Natural killer cell (primary cell): ENCODE data around the gene ANAPC7. TPM values are rescaled to one million over a fixed set of nuclear protein-coding genes. Genes with fewer than 3 reads are reported as not detected.

Experiments used
- ATAC-seq, 3 donors: fragments of 150-1000 bp in 2 of 3; fragments of 200-7000 bp in 1 of 3; cut with Tn5 transposase; 1 replicate in 1 of 3; 2 replicates in 2 of 3; pipeline ENCODE4 v1.10.0; 2021; ENCODE audit warnings: mild to moderate bottlenecking in 2 of 3, moderate library complexity in 2 of 3
- DNase-seq, 2 donors: peaks; one replicate each; pipeline versions ENCODE4 v3.0.0 to v3.0.0-alpha.2; 2013 to 2021; ENCODE audit warnings: mixed read lengths in 1 of 2
- H3K27ac ChIP-seq: one replicate; pipeline ENCODE4 v1.5.1; 2013; ENCODE audit warnings: mild to moderate bottlenecking, low read length
- H3K27me3 ChIP-seq: one replicate; pipeline ENCODE4 v1.6.1; 2013; ENCODE audit warnings: low read length; ENCODE audit not compliant: control insufficient read depth, insufficient read depth
- H3K36me3 ChIP-seq: one replicate; pipeline ENCODE4 v1.6.1; 2013; ENCODE audit warnings: low read length; ENCODE audit not compliant: control insufficient read depth, insufficient read depth
- H3K4me1 ChIP-seq: one replicate; pipeline ENCODE4 v1.6.1; 2013; ENCODE audit warnings: low read length; ENCODE audit not compliant: control insufficient read depth, insufficient read depth
- H3K4me3 ChIP-seq: one replicate; pipeline ENCODE4 v1.5.1; 2013; ENCODE audit warnings: low read length
- H3K9me3 ChIP-seq: one replicate; pipeline ENCODE4 v1.6.1; 2013; ENCODE audit warnings: low read length; ENCODE audit not compliant: control insufficient read depth, insufficient read depth
- H3K27ac Mint-ChIP-seq, 2 donors: one replicate each; pipeline ENCODE4 v1.8.0; 2022; ENCODE audit warnings: mild to moderate bottlenecking in 2 of 2, mixed read lengths in 2 of 2, moderate library complexity in 1 of 2
- H3K27me3 Mint-ChIP-seq, 2 donors: one replicate each; pipeline ENCODE4 v1.8.0; 2022; ENCODE audit warnings: low read depth in 2 of 2, mixed read lengths in 2 of 2
- H3K36me3 Mint-ChIP-seq: one replicate; pipeline ENCODE4 v1.8.0; 2022; ENCODE audit warnings: mixed read lengths
- H3K4me1 Mint-ChIP-seq, 2 donors: one replicate each; pipeline ENCODE4 v1.8.0; 2022; ENCODE audit warnings: mixed read lengths in 2 of 2
- H3K4me3 Mint-ChIP-seq: one replicate; pipeline ENCODE4 v1.8.0; 2022; ENCODE audit warnings: mild to moderate bottlenecking, moderate library complexity, mixed read lengths
- H3K9me3 Mint-ChIP-seq, 2 donors: one replicate each; pipeline ENCODE4 v1.8.0; 2022; ENCODE audit warnings: mixed read lengths in 2 of 2
- WGBS: methylation state at CpG from one replicate; pipeline ENCODE4 v1.1.7; 2013; ENCODE audit warnings: missing lambda C conversion rate; ENCODE audit not compliant: insufficient coverage; 5-methylcytosine and 5-hydroxymethylcytosine counted together
- intact Hi-C: fragments of 100-400 bp; cut with micrococcal nuclease; formaldehyde crosslinking; loops from one replicate; pipeline ENCODE4 v1.14.2; 2022
- total RNA-seq, 4 donors: library from RNA; stranded (reverse); fragments of 120-200 nt in 1 of 4; gene quantifications; one replicate each; pipeline versions ENCODE4 v1.2.3 to v1.2.4, GENCODE V29; 2013 to 2022
- TF ChIP-seq, protein P1 (sequence below): fragments of 200-600 bp; IDR thresholded peaks from one replicate; pipeline ENCODE4 v1.8.0; 2022; ENCODE audit warnings: antibody characterized with exemption

Gene ANAPC7
- total RNA-seq, 3 donors from 2014 or later (not counting 1 experiment from before 2014, with no cell fraction given) = 46.5 to 77.0 (median 50.4) TPM

DNA sequence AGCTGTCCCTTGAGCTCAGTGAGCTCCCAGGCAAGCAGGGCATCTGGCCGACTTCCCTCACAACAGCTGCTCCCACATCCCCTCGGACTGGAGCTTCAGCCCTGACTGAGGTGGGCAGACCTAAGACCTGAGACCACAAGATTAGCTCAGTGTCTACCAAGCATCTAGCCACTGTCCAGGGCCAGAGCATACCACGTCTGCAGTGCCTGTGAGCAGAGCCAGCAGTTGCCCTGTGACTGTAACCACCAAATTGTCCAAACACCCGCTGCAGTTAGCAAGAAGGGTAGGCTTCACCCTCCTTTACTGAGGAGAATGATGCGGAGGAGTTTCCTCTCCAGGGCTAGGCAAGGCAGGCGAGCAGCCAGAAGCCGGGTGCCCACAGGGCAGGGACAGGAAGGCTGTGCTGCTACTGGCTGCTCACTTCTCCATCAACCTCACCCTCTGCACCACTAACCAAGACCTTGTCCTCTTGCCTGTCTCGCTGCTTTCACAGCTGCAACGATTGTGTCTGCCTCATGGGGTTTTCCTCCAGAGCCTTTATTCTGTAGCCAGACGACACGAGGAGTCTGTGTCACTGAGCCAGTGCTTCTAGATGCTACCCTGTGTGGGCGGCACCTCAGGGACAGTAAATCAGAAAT is 53.9 kb downstream of the ANAPC7 start:
- intact Hi-C loops = loop anchor here (10.0 kb wide), 1 partner anchor 535 kb away; no protein-coding TSS in a partner anchor
- peaks cover 23 to 26% of the 10 kb centered on the region in 2 donors for H3K4me1 Mint-ChIP-seq
- TF ChIP-seq, protein P1, sequence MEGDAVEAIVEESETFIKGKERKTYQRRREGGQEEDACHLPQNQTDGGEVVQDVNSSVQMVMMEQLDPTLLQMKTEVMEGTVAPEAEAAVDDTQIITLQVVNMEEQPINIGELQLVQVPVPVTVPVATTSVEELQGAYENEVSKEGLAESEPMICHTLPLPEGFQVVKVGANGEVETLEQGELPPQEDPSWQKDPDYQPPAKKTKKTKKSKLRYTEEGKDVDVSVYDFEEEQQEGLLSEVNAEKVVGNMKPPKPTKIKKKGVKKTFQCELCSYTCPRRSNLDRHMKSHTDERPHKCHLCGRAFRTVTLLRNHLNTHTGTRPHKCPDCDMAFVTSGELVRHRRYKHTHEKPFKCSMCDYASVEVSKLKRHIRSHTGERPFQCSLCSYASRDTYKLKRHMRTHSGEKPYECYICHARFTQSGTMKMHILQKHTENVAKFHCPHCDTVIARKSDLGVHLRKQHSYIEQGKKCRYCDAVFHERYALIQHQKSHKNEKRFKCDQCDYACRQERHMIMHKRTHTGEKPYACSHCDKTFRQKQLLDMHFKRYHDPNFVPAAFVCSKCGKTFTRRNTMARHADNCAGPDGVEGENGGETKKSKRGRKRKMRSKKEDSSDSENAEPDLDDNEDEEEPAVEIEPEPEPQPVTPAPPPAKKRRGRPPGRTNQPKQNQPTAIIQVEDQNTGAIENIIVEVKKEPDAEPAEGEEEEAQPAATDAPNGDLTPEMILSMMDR = no peak
- no peak overlapping the region for H3K4me3 Mint-ChIP-seq
- Histone ChIP-seq H3K27me3 (no peaks in the 10 kb centered on the region), H3K27ac (no peak overlapping the region), H3K4me3 (no peak overlapping the region), H3K36me3 (peaks cover 35% of the 10 kb centered on the region), H3K9me3 (no peaks in the 10 kb centered on the region), H3K4me1 (peaks cover 14% of the 10 kb centered on the region)
- peak; percentile 75 to 86 (median 81) for ATAC-seq
- no peaks in the 10 kb centered on the region for H3K9me3 Mint-ChIP-seq
- DNase-seq = peak in 1 of 2 donors; percentile 72
- H3K36me3 Mint-ChIP-seq = peaks cover 8% of the 10 kb centered on the region
- H3K27ac Mint-ChIP-seq = peak overlapping the region; percentile 83
- H3K27me3 Mint-ChIP-seq = peaks cover 0 to under 1% of the 10 kb centered on the region in 2 donors
- 15% methylated on average over 12 of the region's 12 CpGs for WGBS

DNA sequence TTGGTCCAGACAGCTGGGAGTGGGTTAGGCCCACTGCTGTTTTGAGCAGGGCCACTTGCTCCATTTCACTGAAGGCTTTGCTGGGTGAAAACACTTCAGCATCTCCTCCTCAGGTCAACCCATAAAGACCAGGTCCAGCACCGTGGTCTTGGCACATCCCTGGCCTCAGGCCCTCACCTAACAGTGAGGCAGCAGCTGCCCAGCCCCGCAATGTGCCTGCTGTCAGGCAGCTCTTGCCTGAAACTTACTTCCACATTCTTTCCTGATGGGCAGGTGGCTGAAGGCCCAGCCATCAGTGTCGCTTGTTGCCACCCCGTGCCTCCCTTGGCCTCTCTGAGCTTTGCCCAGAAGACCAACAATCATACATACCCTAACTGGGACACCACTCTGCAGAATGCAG is 54.4 kb downstream of the ANAPC7 start:
- H3K27ac ChIP-seq = no peak overlapping the region
- peak in 1 of 3 donors; percentile 18 for ATAC-seq

DNA sequence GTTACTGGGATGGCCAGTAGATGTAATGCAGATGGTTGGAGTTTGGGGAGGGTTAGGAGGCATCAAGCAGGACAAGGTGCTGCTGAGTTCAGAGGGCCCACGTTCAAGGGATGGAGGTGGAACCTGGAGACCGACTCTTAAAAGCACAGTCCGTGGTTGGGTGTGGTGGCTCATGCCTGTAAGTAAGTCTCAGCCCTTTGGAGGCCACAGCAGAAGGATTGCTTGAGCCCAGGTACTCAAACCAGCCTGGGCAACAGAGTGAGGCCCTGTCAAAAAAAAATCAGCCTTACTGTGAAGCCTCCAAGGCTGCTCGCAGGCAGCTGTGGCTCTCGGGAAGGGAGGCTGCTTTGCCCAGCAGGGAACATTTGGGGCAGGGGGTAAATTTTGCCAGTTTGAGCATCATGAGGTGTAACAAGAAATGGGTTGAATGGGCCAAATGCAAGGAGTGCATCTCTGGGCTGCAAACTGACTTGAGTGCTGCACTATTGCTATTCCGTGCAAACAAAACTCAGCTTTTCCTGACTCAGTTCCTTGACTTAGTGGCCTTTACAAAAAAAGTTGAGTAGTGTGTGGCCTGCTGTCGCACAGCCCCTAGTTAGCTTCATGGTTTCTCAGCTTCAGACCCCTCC is 55.0 kb downstream of the ANAPC7 start:
- Mint-ChIP-seq H3K36me3 (peaks cover 18% of the 10 kb centered on the region), H3K4me3 (no peak overlapping the region), H3K4me1 (peaks cover 14 to 17% of the 10 kb centered on the region in 2 donors), H3K9me3 (no peaks in the 10 kb centered on the region), H3K27ac (no peak overlapping the region), H3K27me3 (no peaks in the 10 kb centered on the region)
- Histone ChIP-seq H3K4me1 (peaks cover 14% of the 10 kb centered on the region), H3K4me3 (no peak overlapping the region), H3K27ac (no peak overlapping the region), H3K36me3 (peaks cover 46% of the 10 kb centered on the region), H3K27me3 (no peaks in the 10 kb centered on the region), H3K9me3 (no peaks in the 10 kb centered on the region)
- WGBS = 89% methylated on average over 7 of the region's 7 CpGs
- intact Hi-C loops = no loop called here
- DNase-seq (no peak), ATAC-seq (no peak)
- TF ChIP-seq, protein P1 = no peak

More for the DNA sequence above, 54.4 kb downstream of the ANAPC7 start:
- H3K4me3 Mint-ChIP-seq = no peak overlapping the region
- intact Hi-C loops = no loop called here
- peaks cover 14% of the 10 kb centered on the region for H3K4me1 ChIP-seq
- TF ChIP-seq, protein P1 = no peak
- H3K36me3 ChIP-seq = peaks cover 41% of the 10 kb centered on the region
- no peaks in the 10 kb centered on the region for H3K27me3 Mint-ChIP-seq
- H3K9me3 ChIP-seq = no peaks in the 10 kb centered on the region
- peaks cover 18 to 21% of the 10 kb centered on the region in 2 donors for H3K4me1 Mint-ChIP-seq
- no peaks in the 10 kb centered on the region for H3K9me3 Mint-ChIP-seq
- peak overlapping the region; percentile 83 for H3K27ac Mint-ChIP-seq
- no peaks in the 10 kb centered on the region for H3K27me3 ChIP-seq
- DNase-seq = no peak
- H3K4me3 ChIP-seq = no peak overlapping the region
- 54% methylated on average over 4 of the region's 4 CpGs for WGBS
- peaks cover 12% of the 10 kb centered on the region for H3K36me3 Mint-ChIP-seq
